ENCODE data around the gene TMEM108.

DNA sequence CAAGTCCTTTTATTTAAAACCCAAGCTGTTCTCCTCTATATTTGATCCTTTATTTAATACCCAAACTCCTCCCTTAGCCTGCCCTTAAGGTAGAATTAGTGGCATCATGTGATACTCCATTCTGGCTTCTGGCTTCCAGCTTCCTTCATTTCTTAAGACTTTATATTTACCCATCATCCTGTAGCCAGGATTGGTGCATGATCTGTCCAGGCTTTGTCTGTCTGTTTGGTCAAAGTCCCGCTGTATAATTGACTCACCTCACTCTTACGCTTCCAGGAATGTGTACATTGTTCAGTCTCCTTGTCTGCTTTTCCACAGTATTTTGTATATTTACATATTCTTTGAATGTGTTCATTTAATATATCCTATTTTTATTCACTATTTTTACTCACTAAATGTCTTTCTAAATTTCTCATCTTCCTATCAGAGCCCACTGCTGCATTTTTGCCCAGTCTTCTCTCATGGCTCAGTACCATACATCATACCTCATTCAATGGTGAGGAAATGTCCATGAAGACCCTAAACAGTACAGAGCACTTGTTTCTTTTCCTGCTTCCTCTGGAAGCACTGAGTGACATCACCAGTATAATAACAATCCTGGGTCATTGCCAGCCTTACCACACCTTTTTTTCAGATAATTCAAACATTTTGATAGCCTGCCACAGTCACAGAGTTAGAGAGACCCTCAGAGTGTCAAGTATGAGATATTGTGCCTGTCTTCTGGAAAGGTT, 31.5 kb downstream of the TMEM108 start:
- TF ChIP-seq REST (IDR thresholded peaks at IDR 0.05; ENCODE audit: insufficient read depth in 1 of 2, low read depth in 2 of 2, low read length in 2 of 2) (no peak), POLR2AphosphoS5 (IDR thresholded peaks at IDR 0.05; ENCODE audit: low read depth, low read length) (no peak), TAF1 (IDR thresholded peaks at IDR 0.05; ENCODE audit: borderline replicate concordance, insufficient read depth, low read length) (no peak)
